ENCODE measurements around the gene ZNF771.
A peak's percentile ranks its signal among the peaks of the same experiment; 100 is the strongest.
"Not testable (repeated sequence)": the region's sequence is repeated elsewhere in the genome, so short reads cannot be mapped to it uniquely, and the experiment has no call there.

The ZNF771 gene

GRCh38 chr16:30438835-30439234 is 31.4 kb downstream of the ZNF771 start:
- DNase-seq, result no peak

GRCh38 chr16:30439720-30440348 is 32.4 kb downstream of the ZNF771 start:
- no peak for DNase-seq

GRCh38 chr16:30443631-30444030 is 36.2 kb downstream of the ZNF771 start:
- no peak for DNase-seq

- DNase-seq, result no peak
These were observed 37.1 kb downstream of the ZNF771 start for GRCh38 chr16:30444231-30445148.

GRCh38 chr16:30445149-30445407 is 37.7 kb downstream of the ZNF771 start:
- no peak for DNase-seq

- peak; percentile 59 for DNase-seq
These were observed 38.2 kb downstream of the ZNF771 start, which contains the start of gene SEPHS2 for GRCh38 chr16:30445408-30446202. SEPHS2 (minus strand) TSS chr16:30445874; CDS start chr16:30445727, 147 bp downstream.

GRCh38 chr16:30446203-30446595 is 38.8 kb downstream of the ZNF771 start:
- no peak for DNase-seq

- DNase-seq, result no peak
These were observed 40.3 kb downstream of the ZNF771 start for GRCh38 chr16:30447512-30448226.

GRCh38 chr16:30449116-30449435 is 41.7 kb downstream of the ZNF771 start:
- no peak for DNase-seq

GRCh38 chr16:30452709-30453580 is 45.5 kb downstream of the ZNF771 start:
- DNase-seq, result not testable (repeated sequence)

- no peak for DNase-seq
These were observed 48.9 kb downstream of the ZNF771 start for GRCh38 chr16:30456302-30456701.

GRCh38 chr16:30457256-30457655 is 49.9 kb downstream of the ZNF771 start:
- DNase-seq, result no peak

GRCh38 chr16:30457743-30458560 is 50.5 kb downstream of the ZNF771 start:
- DNase-seq, result no peak

- no peak for DNase-seq
These were observed 51.4 kb downstream of the ZNF771 start for GRCh38 chr16:30458561-30459394.

- DNase-seq, result no peak
These were observed 52.0 kb downstream of the ZNF771 start for GRCh38 chr16:30459456-30459855.

- not testable (repeated sequence) for DNase-seq
These were observed 54.0 kb downstream of the ZNF771 start for GRCh38 chr16:30461426-30461825.

GRCh38 chr16:30464078-30464477 is 56.7 kb downstream of the ZNF771 start:
- no peak for DNase-seq
